Chondrocyte (in vitro differentiated cells): Measurements from ENCODE around the gene WAS. TPM values are rescaled to one million over a fixed set of nuclear protein-coding genes. Genes with fewer than 3 reads are reported as not detected.
"Not testable (repeated sequence)": the region's sequence is repeated elsewhere in the genome, so short reads cannot be mapped to it uniquely, and the experiment has no call there.

Experiments used
- DNase-seq: peaks from one replicate; pipeline ENCODE4 v3.0.0; 2021; ENCODE audit warnings: mixed read lengths, low spot score
- H3K27ac Mint-ChIP-seq: one replicate; pipeline ENCODE4 v1.8.0; 2021; ENCODE audit warnings: mild to moderate bottlenecking, moderate library complexity, mixed read lengths; ENCODE audit not compliant: unreplicated experiment
- H3K27me3 Mint-ChIP-seq: 2 replicates; pipeline ENCODE4 v1.8.0; 2021; ENCODE audit warnings: low read depth, mixed read lengths
- H3K36me3 Mint-ChIP-seq: 2 replicates; pipeline ENCODE4 v1.8.0; 2021; ENCODE audit warnings: low read depth, mixed read lengths
- H3K4me1 Mint-ChIP-seq: 2 replicates; pipeline ENCODE4 v1.8.0; 2021; ENCODE audit warnings: low read depth, mild to moderate bottlenecking, mixed read lengths
- H3K4me3 Mint-ChIP-seq: one replicate; pipeline ENCODE4 v1.8.0; 2021; ENCODE audit warnings: mild to moderate bottlenecking, moderate library complexity, mixed read lengths; ENCODE audit not compliant: unreplicated experiment
- H3K9me3 Mint-ChIP-seq: 2 replicates; pipeline ENCODE4 v1.8.0; 2021; ENCODE audit warnings: low read depth, mixed read lengths
- CTCF ChIP-seq: fragments of 200-600 bp; sonication (generic); IDR thresholded peaks from 2 replicates; pipeline ENCODE4 v1.5.0; 2021; ENCODE audit warnings: antibody characterized with exemption, mild to moderate bottlenecking, moderate library complexity
- total RNA-seq: library from RNA; stranded (reverse); gene quantifications from 3 replicates; pipeline ENCODE4 v1.2.1, GENCODE V29; 2021

Gene WAS
- total RNA-seq, 1 donor from 2014 or later: 0.37 TPM

DNA sequence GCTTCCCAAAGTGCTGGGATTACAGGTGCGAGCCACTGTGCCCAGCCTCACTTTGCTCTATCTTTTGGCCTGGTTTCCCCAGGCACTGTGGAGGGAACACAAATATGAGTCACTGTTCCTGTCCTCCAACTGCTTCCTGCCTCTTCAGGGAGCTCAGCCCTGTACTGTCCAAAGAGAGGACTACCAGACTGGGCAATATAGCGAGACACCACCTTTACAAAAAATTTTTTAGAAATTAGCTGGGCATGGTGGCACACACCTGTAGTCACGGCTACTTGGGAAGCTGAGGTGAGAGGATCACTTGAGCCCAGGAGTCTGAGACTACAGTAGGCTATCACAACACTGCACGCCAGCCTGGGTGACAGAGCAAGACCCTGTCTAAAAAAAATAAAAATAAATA, 16.9 kb upstream of the WAS start:
- Mint-ChIP-seq H3K36me3 (no peaks in the 10 kb centered on the region), H3K27me3 (no peaks in the 10 kb centered on the region), H3K9me3 (peaks cover 4% of the 10 kb centered on the region), H3K4me1 (peaks cover 3% of the 10 kb centered on the region), H3K4me3 (no peak overlapping the region), H3K27ac (no peak overlapping the region)
- TF ChIP-seq CTCF: no peak
- DNase-seq: no peak

DNA sequence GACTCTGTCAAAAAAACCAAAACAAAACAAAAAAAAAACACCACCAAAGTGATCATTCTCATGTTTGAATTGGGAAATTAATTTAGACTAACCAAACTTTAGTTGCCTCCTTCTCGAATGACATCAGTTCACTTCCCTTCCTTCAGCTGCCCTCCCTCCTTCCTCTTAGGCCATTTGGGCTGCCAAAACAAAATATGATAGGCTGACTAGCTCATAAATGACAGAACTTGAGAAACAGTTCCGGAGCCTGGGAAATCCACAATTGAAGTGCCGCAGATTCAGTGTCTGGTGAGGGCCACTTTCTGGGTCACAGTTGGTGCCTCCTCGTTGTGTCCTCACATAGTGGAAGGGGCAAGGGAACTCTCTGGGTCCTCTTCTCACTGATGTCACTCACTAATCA, 16.1 kb upstream of the WAS start:
- H3K4me3 Mint-ChIP-seq: no peak overlapping the region
- H3K36me3 Mint-ChIP-seq: no peaks in the 10 kb centered on the region
- TF ChIP-seq CTCF: no peak
- peaks cover 4% of the 10 kb centered on the region for H3K9me3 Mint-ChIP-seq
- H3K27ac Mint-ChIP-seq: no peak overlapping the region
- H3K4me1 Mint-ChIP-seq: peaks cover 3% of the 10 kb centered on the region
- H3K27me3 Mint-ChIP-seq: no peaks in the 10 kb centered on the region
- no peak for DNase-seq

GRCh38 chrX:48668187-48668586, 15.4 kb upstream of the WAS start:
- H3K4me1 Mint-ChIP-seq, H3K27me3 Mint-ChIP-seq, H3K36me3 Mint-ChIP-seq, H3K9me3 Mint-ChIP-seq, DNase-seq, H3K27ac Mint-ChIP-seq, H3K4me3 Mint-ChIP-seq: not testable (repeated sequence)

- Mint-ChIP-seq H3K4me3 (peak overlapping the region; percentile 81), H3K27me3 (no peaks in the 10 kb centered on the region), H3K4me1 (peaks cover 12% of the 10 kb centered on the region), H3K9me3 (peaks cover 6% of the 10 kb centered on the region), H3K27ac (peak overlapping the region; percentile 84), H3K36me3 (no peaks in the 10 kb centered on the region)
- peak; percentile 19 for TF ChIP-seq CTCF
- peak; percentile 89 for DNase-seq
Observed at GRCh38 chrX:48676106-48676892, 7.3 kb upstream of the WAS start.

GRCh38 chrX:48676893-48677270, 6.7 kb upstream of the WAS start:
- Mint-ChIP-seq H3K9me3 (peaks cover 6% of the 10 kb centered on the region), H3K36me3 (no peaks in the 10 kb centered on the region), H3K27ac (peak overlapping the region; percentile 30)

More at GRCh38 chrX:48676893-48677270, 6.7 kb upstream of the WAS start:
- DNase-seq: peak; percentile 79
- Mint-ChIP-seq H3K27me3 (no peaks in the 10 kb centered on the region), H3K4me1 (peaks cover 12% of the 10 kb centered on the region), H3K4me3 (peak overlapping the region; percentile 81)
- TF ChIP-seq CTCF: no peak
